Loucy (cell line): Measurements from ENCODE around the gene LTK.
"Not testable (repeated sequence)": the region's sequence is repeated elsewhere in the genome, so short reads cannot be mapped to it uniquely, and the experiment has no call there.

Experiments
- H2AFZ ChIP-seq: fragments of 200-600 bp; sonication (generic); 2 replicates; pipeline ENCODE4 v1.6.0; 2016; ENCODE audit warnings: antibody characterized with exemption, mild to moderate bottlenecking, low read length, moderate library complexity
- H3F3A ChIP-seq: fragments of 200-600 bp; 2 replicates; pipeline ENCODE4 v1.6.0; 2016; ENCODE audit warnings: antibody characterized with exemption, low read depth, mild to moderate bottlenecking
- H3K27me3 ChIP-seq: fragments of 200-600 bp; sonication (generic); 2 replicates; pipeline ENCODE4 v1.6.1; 2014; ENCODE audit warnings: low read length, mild to moderate bottlenecking; ENCODE audit not compliant: insufficient read depth, poor library complexity, severe bottlenecking
- H3K36me3 ChIP-seq: fragments of 200-600 bp; sonication (generic); 2 replicates; pipeline ENCODE4 v1.6.1; 2016; ENCODE audit warnings: low read length; ENCODE audit not compliant: insufficient read depth
- H3K4me1 ChIP-seq: fragments of 200-600 bp; sonication (generic); 2 replicates; pipeline ENCODE4 v1.5.1; 2014; ENCODE audit warnings: low read length, mild to moderate bottlenecking; ENCODE audit not compliant: insufficient read depth, poor library complexity, severe bottlenecking
- H3K4me2 ChIP-seq: fragments of 200-600 bp; sonication (generic); 2 replicates; pipeline ENCODE4 v1.6.0; 2014; ENCODE audit warnings: antibody characterized with exemption, low read length, low read depth, mild to moderate bottlenecking; ENCODE audit not compliant: poor library complexity, severe bottlenecking
- H3K4me3 ChIP-seq: fragments of 200-600 bp; sonication (generic); 2 replicates; pipeline ENCODE4 v1.5.1; 2014; ENCODE audit warnings: low read length, mild to moderate bottlenecking, mixed read lengths; ENCODE audit not compliant: poor library complexity, severe bottlenecking
- H3K79me2 ChIP-seq: fragments of 200-600 bp; sonication (generic); 2 replicates; pipeline ENCODE4 v1.6.1; 2014; ENCODE audit warnings: low read length; ENCODE audit not compliant: insufficient read depth
- H3K9ac ChIP-seq: fragments of 200-600 bp; sonication (generic); 2 replicates; pipeline ENCODE4 v1.6.0; 2014; ENCODE audit warnings: mild to moderate bottlenecking, low read depth, low read length, moderate library complexity; ENCODE audit not compliant: poor library complexity, severe bottlenecking
- H3K9me2 ChIP-seq: fragments of 200-600 bp; sonication (generic); replicated peaks from 2 replicates; pipeline ENCODE4 v1.6.1; 2016; ENCODE audit warnings: low read depth, low read length, mixed read lengths
- H3K9me3 ChIP-seq: fragments of 200-600 bp; sonication (generic); 2 replicates; pipeline ENCODE4 v1.6.1; 2014; ENCODE audit warnings: mild to moderate bottlenecking, antibody characterized with exemption, low read length, low read depth; ENCODE audit not compliant: insufficient read depth
- H4K20me1 ChIP-seq: fragments of 200-600 bp; sonication (generic); 2 replicates; pipeline ENCODE4 v1.6.0; 2014; ENCODE audit warnings: antibody characterized with exemption, low read length, mild to moderate bottlenecking; ENCODE audit not compliant: insufficient read depth, poor library complexity, severe bottlenecking
- CTCF ChIP-seq: fragments of 200-600 bp; sonication (generic); conservative IDR thresholded peaks from 2 replicates; pipeline ENCODE4 v1.5.1; 2014; ENCODE audit warnings: mild to moderate bottlenecking, antibody characterized with exemption, low read length
- EZH2phosphoT487 ChIP-seq: fragments of 200-600 bp; IDR thresholded peaks from 2 replicates; pipeline ENCODE4 v1.6.1; 2018; ENCODE audit warnings: antibody characterized with exemption, mild to moderate bottlenecking, moderate library complexity, borderline replicate concordance

LTK gene

GRCh38 chr15:41474941-41475340, 38.7 kb downstream of the LTK start:
- TF ChIP-seq EZH2phosphoT487 (no peak), CTCF (no peak)
- H2AFZ ChIP-seq, result no peak overlapping the region

GRCh38 chr15:41474436-41474835, 39.2 kb downstream of the LTK start:
- Histone ChIP-seq H3K79me2 (no peaks in the 10 kb centered on the region), H3K4me2 (no peak overlapping the region), H2AFZ (no peak overlapping the region), H3K4me3 (no peak overlapping the region), H3F3A (no peaks in the 10 kb centered on the region), H3K9ac (no peak overlapping the region), H3K4me1 (peaks cover 5% of the 10 kb centered on the region), H3K9me2 (no peaks in the 10 kb centered on the region), H3K36me3 (peaks cover 81% of the 10 kb centered on the region), H4K20me1 (no peaks in the 10 kb centered on the region), H3K9me3 (no peaks in the 10 kb centered on the region), H3K27me3 (no peaks in the 10 kb centered on the region)
- TF ChIP-seq EZH2phosphoT487, result no peak
- no peak for TF ChIP-seq CTCF

More at GRCh38 chr15:41474941-41475340, 38.7 kb downstream of the LTK start:
- peaks cover 81% of the 10 kb centered on the region for H3K36me3 ChIP-seq
- no peaks in the 10 kb centered on the region for H3K27me3 ChIP-seq
- no peak overlapping the region for H3K4me2 ChIP-seq
- no peaks in the 10 kb centered on the region for H3K9me3 ChIP-seq
- no peaks in the 10 kb centered on the region for H3K79me2 ChIP-seq
- H3K4me1 ChIP-seq, result peaks cover 5% of the 10 kb centered on the region
- H3K9ac ChIP-seq, result no peak overlapping the region
- no peaks in the 10 kb centered on the region for H4K20me1 ChIP-seq
- no peaks in the 10 kb centered on the region for H3K9me2 ChIP-seq
- H3K4me3 ChIP-seq, result no peak overlapping the region
- no peaks in the 10 kb centered on the region for H3F3A ChIP-seq

- no peaks in the 10 kb centered on the region for H3K79me2 ChIP-seq
- H3K4me3 ChIP-seq, result no peak overlapping the region
- H2AFZ ChIP-seq, result no peak overlapping the region
- H3K9ac ChIP-seq, result no peak overlapping the region
- H3K36me3 ChIP-seq, result peaks cover 80% of the 10 kb centered on the region
- H3K4me1 ChIP-seq, result peaks cover 5% of the 10 kb centered on the region
- H3K4me2 ChIP-seq, result no peak overlapping the region
- no peaks in the 10 kb centered on the region for H3K9me3 ChIP-seq
- no peaks in the 10 kb centered on the region for H3K27me3 ChIP-seq
- TF ChIP-seq CTCF (no peak), EZH2phosphoT487 (no peak)
- H4K20me1 ChIP-seq, result no peaks in the 10 kb centered on the region
- no peaks in the 10 kb centered on the region for H3K9me2 ChIP-seq
- H3F3A ChIP-seq, result no peaks in the 10 kb centered on the region
Measured at GRCh38 chr15:41473418-41473817, 40.2 kb downstream of the LTK start.

GRCh38 chr15:41469644-41470043, 44.0 kb downstream of the LTK start:
- peaks cover 79% of the 10 kb centered on the region for H3K36me3 ChIP-seq
- H2AFZ ChIP-seq, result not testable (repeated sequence)

More at GRCh38 chr15:41469644-41470043, 44.0 kb downstream of the LTK start:
- not testable (repeated sequence) for H3K9me2 ChIP-seq, H3K9me3 ChIP-seq, H3K9ac ChIP-seq, H4K20me1 ChIP-seq, H3K79me2 ChIP-seq, H3K27me3 ChIP-seq, H3K4me1 ChIP-seq, H3K4me3 ChIP-seq, H3F3A ChIP-seq, H3K4me2 ChIP-seq
